HepG2 (cell line): ENCODE results near the gene FAM181A. TPM values are rescaled to one million over a fixed set of nuclear protein-coding genes. Genes with fewer than 3 reads are reported as not detected.

Experiments used
- ATAC-seq: fragments of 200-7000 bp; cut with Tn5 transposase; 3 replicates; pipeline ENCODE4 v1.9.1; 2020; ENCODE audit warnings: mild to moderate bottlenecking, moderate library complexity
- BruUV-seq: library from RNA; stranded (reverse); fragments of 400-500 nt; replicated peaks from 2 replicates; lab custom pipeline; 2021; lab: Mats Ljungman, UMichigan
- CTCF ChIA-PET: fragments of 300-600 bp; formaldehyde crosslinking; extraction: SDS; loops from one replicate; lab custom pipeline; 2021; ENCODE audit warnings: low total read pairs, inconsistent platforms, low intra/inter-chr PET ratio; lab: Yijun Ruan, JAX
- POLR2A ChIA-PET: fragments of 350-600 bp; sonication (Branson Sonifier 250); formaldehyde crosslinking; loops from one replicate; lab custom pipeline; 2020; ENCODE audit warnings: antibody characterized with exemption, inconsistent platforms; lab: Yijun Ruan, JAX
- DNase-seq: peaks from one replicate; pipeline ENCODE4 v3.0.0-alpha.2; 2015; ENCODE audit warnings: low spot score
- FAIRE-seq: peaks from 3 replicates; lab custom pipeline; 2011; peaks lifted over from hg19 to GRCh38; lab: Jason Lieb, UNC
- H2AFZ ChIP-seq: one replicate; pipeline ENCODE4 v1.6.1; 2011; ENCODE audit warnings: low read length, inconsistent platforms
- H3K27ac ChIP-seq: fragments of 300-600 bp; 3 replicates; pipeline ENCODE4 v1.8.0; 2011; ENCODE audit warnings: mixed run types, mild to moderate bottlenecking, mixed read lengths, low read length, inconsistent platforms; ENCODE audit not compliant: insufficient read depth; ENCODE audit errors: extremely low read length
- H3K27me3 ChIP-seq, 2 experiments: fragments of 200-600 bp in 1 of 2; 2 replicates in 1 of 2; 3 replicates in 1 of 2; pipeline versions ENCODE4 v1.6.0 to v1.8.0; 2011; ENCODE audit warnings: low read length in 2 of 2, mild to moderate bottlenecking in 2 of 2, moderate library complexity in 2 of 2, inconsistent platforms in 1 of 2; ENCODE audit not compliant: insufficient read depth in 2 of 2, control insufficient read depth in 1 of 2
- H3K36me3 ChIP-seq, 2 experiments: fragments of 200-600 bp in 1 of 2; replicated peaks in 1 of 2; 2 replicates in 1 of 2; 3 replicates in 1 of 2; pipeline versions ENCODE4 v1.5.1 to v1.8.0; 2011; ENCODE audit warnings: low read length in 2 of 2, inconsistent platforms in 1 of 2; ENCODE audit not compliant: insufficient read depth in 2 of 2, control insufficient read depth in 1 of 2
- H3K4me1 ChIP-seq: 2 replicates; pipeline ENCODE4 v1.5.1; 2012; ENCODE audit warnings: low read length, inconsistent platforms; ENCODE audit not compliant: insufficient read depth
- H3K4me2 ChIP-seq: 2 replicates; pipeline ENCODE4 v1.6.0; 2011; ENCODE audit warnings: low read depth, low read length, inconsistent platforms
- H3K4me3 ChIP-seq, 3 experiments: fragments of 200-600 bp in 1 of 3; sonication (generic), shearing (Covaris generic) in 1 of 3; replicated peaks in 1 of 3; 2 replicates each; pipeline ENCODE4 v1.5.1; 2011 to 2016; ENCODE audit warnings: low read length in 3 of 3, inconsistent platforms in 2 of 3, low read depth in 2 of 3, mild to moderate bottlenecking in 2 of 3, control low read depth in 1 of 3, mixed read lengths in 1 of 3; ENCODE audit not compliant: insufficient read depth in 1 of 3
- H3K79me2 ChIP-seq: one replicate; pipeline ENCODE4 v1.6.1; 2011; ENCODE audit warnings: low read length, inconsistent platforms; ENCODE audit not compliant: insufficient read depth
- H3K9ac ChIP-seq: 2 replicates; pipeline ENCODE4 v1.6.0; 2011; ENCODE audit warnings: mild to moderate bottlenecking, low read depth, low read length, inconsistent platforms; ENCODE audit not compliant: insufficient read depth
- H3K9me3 ChIP-seq: 2 replicates; pipeline ENCODE4 v1.5.1; 2012; ENCODE audit warnings: mild to moderate bottlenecking, low read length
- H4K20me1 ChIP-seq: 2 replicates; pipeline ENCODE4 v1.6.0; 2011; ENCODE audit warnings: inconsistent platforms, mild to moderate bottlenecking, low read length, moderate library complexity; ENCODE audit not compliant: insufficient read depth
- FOXO1 ChIP-seq: sonication (generic); formaldehyde crosslinking; IDR thresholded peaks from 2 replicates; pipeline ENCODE4 v1.4.0; 2020; ENCODE audit warnings: missing genetic modification reagents
- NCOR1 ChIP-seq: fragments of 200-600 bp; sonication (generic); IDR thresholded peaks from 2 replicates; pipeline ENCODE4 v1.7.0; 2017; ENCODE audit warnings: antibody characterized with exemption, low read length, borderline replicate concordance
- SMAD1 ChIP-seq: sonication (generic); formaldehyde crosslinking; IDR thresholded peaks from 2 replicates; pipeline ENCODE4 v1.4.0; 2020; ENCODE audit warnings: missing genetic modification reagents, low read depth, mild to moderate bottlenecking, borderline replicate concordance
- ZNF136 ChIP-seq: sonication (generic); formaldehyde crosslinking; IDR thresholded peaks from 2 replicates; pipeline ENCODE4 v1.8.1; 2022; ENCODE audit warnings: low read depth, mild to moderate bottlenecking, moderate library complexity, missing genetic modification reagents
- ZNF251 ChIP-seq: sonication (generic); formaldehyde crosslinking; IDR thresholded peaks from 2 replicates; pipeline ENCODE4 v1.9.0; 2021; ENCODE audit warnings: mild to moderate bottlenecking, missing genetic modification reagents
- ZNF468 ChIP-seq: sonication (generic); formaldehyde crosslinking; IDR thresholded peaks from 2 replicates; pipeline ENCODE4 v1.8.0; 2022; ENCODE audit warnings: mild to moderate bottlenecking, moderate library complexity, missing genetic modification reagents
- ZNF547 ChIP-seq: sonication (generic); formaldehyde crosslinking; IDR thresholded peaks from 2 replicates; pipeline ENCODE4 v1.5.1; 2020; ENCODE audit warnings: mild to moderate bottlenecking, missing genetic modification reagents
- ZNF619 ChIP-seq: sonication (generic); formaldehyde crosslinking; IDR thresholded peaks from 2 replicates; pipeline ENCODE4 v1.4.0; 2020; ENCODE audit warnings: mild to moderate bottlenecking, missing genetic modification reagents
- ZNF747 ChIP-seq: sonication (generic); formaldehyde crosslinking; IDR thresholded peaks from 2 replicates; pipeline ENCODE4 v1.8.1; 2023; ENCODE audit warnings: missing genetic modification reagents, mild to moderate bottlenecking, borderline replicate concordance
- WGBS: methylation state at CpG from one replicate; pipeline ENCODE4 v1.1.6; 2017; ENCODE audit warnings: low lambda C conversion rate; 5-methylcytosine and 5-hydroxymethylcytosine counted together
- in situ Hi-C: cut with HindIII; loops from 2 replicates; pipeline ENCODE4 v1.10.0; 2017; ENCODE audit warnings: low pct_unique_long_range_greater_than_20kb; ENCODE audit not compliant: extremely low pct_ligation_motif_present
- intact Hi-C: fragments of 100-400 bp; cut with micrococcal nuclease; formaldehyde crosslinking; loops from one replicate; pipeline ENCODE4 v1.10.0; 2022; ENCODE audit not compliant: unreplicated experiment
- polyA plus RNA-seq, 8 experiments: library from polyadenylated mRNA; depleted of rRNA in 3 of 8; stranded (reverse) in 7 of 8; unstranded in 1 of 8; fragments of >200 nt; fragmentation: Illumina TruSeq in 4 of 8; extraction: Trizol in 4 of 8; gene quantifications; 2 replicates each; pipeline versions ENCODE4 v1.2.1 to v1.2.3, GENCODE V29; 2011 to 2016; ENCODE audit warnings: low read depth in 4 of 8, missing spikeins in 1 of 8, mixed read lengths in 1 of 8; ENCODE audit not compliant: insufficient read depth in 1 of 8
- total RNA-seq, 5 experiments: library from RNA; depleted of rRNA; stranded (reverse); fragments of >200 nt; fragmentation: Illumina TruSeq; extraction: Trizol; gene quantifications; 2 replicates each; pipeline ENCODE4 v1.2.3, GENCODE V29; 2016; ENCODE audit warnings: low read depth in 1 of 5
- TF ChIP-seq, protein P1 (sequence below): sonication (generic); formaldehyde crosslinking; IDR thresholded peaks from 2 replicates; pipeline ENCODE4 v1.4.0; 2020; ENCODE audit warnings: missing genetic modification reagents, borderline replicate concordance
- TF ChIP-seq, protein P2 (sequence below): sonication (generic); formaldehyde crosslinking; IDR thresholded peaks from 2 replicates; pipeline ENCODE4 v1.4.0; 2020; ENCODE audit warnings: missing genetic modification reagents; ENCODE audit errors: not compliant biosample characterization
- TF ChIP-seq, protein P3 (sequence below): sonication (generic); formaldehyde crosslinking; IDR thresholded peaks from 2 replicates; pipeline ENCODE4 v1.9.0; 2022; ENCODE audit warnings: low read depth, missing genetic modification reagents

The FAM181A gene
- total and polyA plus RNA-seq, 2 of the 13 experiments (the other 11 are each of a cell fraction or from before 2014, with no cell fraction given), result 1.1 to 1.5 TPM

DNA sequence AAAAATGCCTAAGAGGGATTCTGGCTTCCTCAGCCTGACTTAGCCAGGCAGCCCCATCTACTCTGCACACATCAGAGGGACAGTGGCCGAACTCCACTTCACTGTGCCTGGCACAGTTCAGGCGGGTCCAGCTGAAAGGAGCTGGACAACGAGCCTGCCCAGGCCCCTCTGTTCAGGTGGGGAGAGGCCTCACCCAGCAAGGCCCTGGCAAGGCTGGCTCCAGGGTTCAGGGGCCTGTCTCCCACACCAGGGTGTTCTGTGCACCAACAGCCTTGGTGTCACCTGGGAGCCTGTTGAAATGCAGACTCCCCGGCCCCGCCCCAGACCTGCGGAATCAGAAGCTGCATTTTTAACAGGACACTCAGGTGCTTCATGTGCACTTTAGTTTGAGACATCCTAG lies 9.8 kb downstream of the FAM181A start:
- intact Hi-C loops (loop anchor here (1.0 kb wide), 1 partner anchor 282 kb away; no protein-coding TSS in a partner anchor), in situ Hi-C loops (loop anchor here (5.0 kb wide), 1 partner anchor 35 kb away; no protein-coding TSS in a partner anchor)
- H3K9ac ChIP-seq, result no peak overlapping the region
- H3K4me2 ChIP-seq, result no peak overlapping the region
- H3K27me3 ChIP-seq, result no peaks in the 10 kb centered on the region; a peak in 1 of 5 replicates
- CTCF ChIA-PET, result interaction anchor here (0.9 to 1.4 kb wide), 4 partner anchors 33 to 282 kb away, joined by 3 to 5 read pairs (median 4); no protein-coding TSS in a partner anchor
- no peak for TF ChIP-seq ZNF468 (CRISPR knock-in tag)
- no peak for TF ChIP-seq ZNF747 (CRISPR knock-in tag)
- TF ChIP-seq, protein P1, sequence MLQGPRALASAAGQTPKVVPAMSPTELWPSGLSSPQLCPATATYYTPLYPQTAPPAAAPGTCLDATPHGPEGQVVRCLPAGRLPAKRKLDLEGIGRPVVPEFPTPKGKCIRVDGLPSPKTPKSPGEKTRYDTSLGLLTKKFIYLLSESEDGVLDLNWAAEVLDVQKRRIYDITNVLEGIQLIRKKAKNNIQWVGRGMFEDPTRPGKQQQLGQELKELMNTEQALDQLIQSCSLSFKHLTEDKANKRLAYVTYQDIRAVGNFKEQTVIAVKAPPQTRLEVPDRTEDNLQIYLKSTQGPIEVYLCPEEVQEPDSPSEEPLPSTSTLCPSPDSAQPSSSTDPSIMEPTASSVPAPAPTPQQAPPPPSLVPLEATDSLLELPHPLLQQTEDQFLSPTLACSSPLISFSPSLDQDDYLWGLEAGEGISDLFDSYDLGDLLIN (CRISPR knock-in tag), result no peak
- no peak for TF ChIP-seq ZNF619 (CRISPR knock-in tag)
- no peak for TF ChIP-seq ZNF547
- no peak for TF ChIP-seq FOXO1 (CRISPR knock-in tag)
- TF ChIP-seq ZNF136, result no peak
- TF ChIP-seq, protein P2, sequence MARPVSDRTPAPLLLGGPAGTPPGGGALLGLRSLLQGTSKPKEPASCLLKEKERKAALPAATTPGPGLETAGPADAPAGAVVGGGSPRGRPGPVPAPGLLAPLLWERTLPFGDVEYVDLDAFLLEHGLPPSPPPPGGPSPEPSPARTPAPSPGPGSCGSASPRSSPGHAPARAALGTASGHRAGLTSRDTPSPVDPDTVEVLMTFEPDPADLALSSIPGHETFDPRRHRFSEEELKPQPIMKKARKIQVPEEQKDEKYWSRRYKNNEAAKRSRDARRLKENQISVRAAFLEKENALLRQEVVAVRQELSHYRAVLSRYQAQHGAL (CRISPR knock-in tag), result no peak
- no peak for TF ChIP-seq ZNF251 (CRISPR knock-in tag)
- no peak for TF ChIP-seq SMAD1 (CRISPR knock-in tag)
- TF ChIP-seq, protein P3, sequence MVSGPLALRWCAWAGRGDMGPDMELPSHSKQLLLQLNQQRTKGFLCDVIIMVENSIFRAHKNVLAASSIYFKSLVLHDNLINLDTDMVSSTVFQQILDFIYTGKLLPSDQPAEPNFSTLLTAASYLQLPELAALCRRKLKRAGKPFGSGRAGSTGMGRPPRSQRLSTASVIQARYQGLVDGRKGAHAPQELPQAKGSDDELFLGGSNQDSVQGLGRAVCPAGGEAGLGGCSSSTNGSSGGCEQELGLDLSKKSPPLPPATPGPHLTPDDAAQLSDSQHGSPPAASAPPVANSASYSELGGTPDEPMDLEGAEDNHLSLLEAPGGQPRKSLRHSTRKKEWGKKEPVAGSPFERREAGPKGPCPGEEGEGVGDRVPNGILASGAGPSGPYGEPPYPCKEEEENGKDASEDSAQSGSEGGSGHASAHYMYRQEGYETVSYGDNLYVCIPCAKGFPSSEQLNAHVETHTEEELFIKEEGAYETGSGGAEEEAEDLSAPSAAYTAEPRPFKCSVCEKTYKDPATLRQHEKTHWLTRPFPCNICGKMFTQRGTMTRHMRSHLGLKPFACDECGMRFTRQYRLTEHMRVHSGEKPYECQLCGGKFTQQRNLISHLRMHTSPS, result no peak
- TF ChIP-seq NCOR1, result no peak
- FAIRE-seq (no peak), ATAC-seq (no peak), DNase-seq (no peak)
- no peak overlapping the region for H3K4me3 ChIP-seq
- H3K27ac ChIP-seq, result no peak overlapping the region
- H3K36me3 ChIP-seq, result no peaks in the 10 kb centered on the region
- POLR2A ChIA-PET, result interaction anchor here (2.0 kb wide), 1 partner anchor 10 kb away, joined by 4 read pairs; the partner anchor contains the start of gene FAM181A
- H3K4me1 ChIP-seq, result peaks cover 9% of the 10 kb centered on the region
- no peaks in the 10 kb centered on the region for H3K79me2 ChIP-seq
- 80% methylated on average over 1 of the region's 6 CpGs for WGBS
- BruUV-seq, result no TSS peak
- no peaks in the 10 kb centered on the region for H4K20me1 ChIP-seq
- H2AFZ ChIP-seq, result no peak overlapping the region
- no peaks in the 10 kb centered on the region for H3K9me3 ChIP-seq
